ENCODE results near the gene IFNGR2.
"Not testable (repeated sequence)": the region's sequence is repeated elsewhere in the genome, so short reads cannot be mapped to it uniquely, and the experiment has no call there.

Gene IFNGR2

DNA sequence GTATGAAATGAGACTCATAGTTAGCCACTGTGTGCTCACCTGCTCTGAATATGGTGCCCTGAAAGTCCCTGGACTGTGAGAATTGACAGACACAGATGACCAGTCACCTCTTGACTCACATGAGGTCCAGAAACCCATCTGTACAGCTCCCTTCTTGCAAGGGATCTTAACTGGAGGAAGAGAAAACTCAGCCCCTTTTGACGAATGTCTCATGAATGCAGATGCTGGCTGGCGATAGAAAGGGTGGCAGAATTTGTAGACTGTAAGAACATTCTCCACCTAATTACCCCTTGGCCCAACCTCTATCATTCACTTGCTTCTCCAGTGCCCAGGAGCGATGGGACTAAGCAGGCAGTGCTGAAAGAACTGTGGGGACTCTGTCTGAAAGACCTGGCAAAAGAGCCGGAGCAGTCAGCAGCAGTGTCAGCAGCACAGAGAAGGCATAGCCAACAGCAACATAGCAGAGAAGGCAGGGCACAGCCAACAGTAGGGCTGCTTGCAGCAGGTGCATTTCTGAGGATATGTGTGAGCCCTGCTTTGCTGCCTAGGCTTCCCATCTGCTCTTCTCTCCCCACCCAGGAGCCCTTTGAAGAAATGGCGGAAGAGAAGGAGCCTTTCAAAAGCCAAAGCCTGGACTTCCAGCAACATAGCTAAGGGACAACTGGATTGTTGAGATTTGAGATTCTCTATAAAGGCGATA is 25.8 kb upstream of the IFNGR2 start:
- DNase-seq = no peak

- DNase-seq = no peak
Observed at GRCh38 chr21:33378081-33378480, 25.1 kb upstream of the IFNGR2 start.

DNA sequence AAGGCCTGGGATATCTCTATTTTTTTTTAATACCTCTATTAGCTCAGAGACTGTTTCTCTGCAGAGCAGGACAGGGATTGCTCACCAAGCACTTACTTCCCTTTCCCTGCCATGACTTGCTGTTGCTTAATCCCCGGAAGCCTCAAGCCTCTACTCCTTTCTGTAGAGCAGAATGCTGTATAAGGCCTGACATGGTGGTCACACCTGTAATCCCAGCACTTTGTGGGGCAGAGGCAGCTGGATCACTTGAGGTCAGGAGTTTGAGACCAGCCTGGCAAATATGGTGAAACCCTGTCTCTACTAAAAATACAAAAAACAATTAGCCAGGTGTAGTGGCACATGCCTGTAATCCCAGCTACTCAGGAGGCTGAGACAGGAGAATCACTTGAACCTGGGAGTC is 23.3 kb upstream of the IFNGR2 start:
- peak in 1 of 2 donors; percentile 71 for DNase-seq

- DNase-seq = peak; percentile 88 to 92
Observed at GRCh38 chr21:33380483-33380998, 22.7 kb upstream of the IFNGR2 start.

- DNase-seq = not testable (repeated sequence)
Observed at GRCh38 chr21:33381381-33381780, 21.8 kb upstream of the IFNGR2 start.

DNA sequence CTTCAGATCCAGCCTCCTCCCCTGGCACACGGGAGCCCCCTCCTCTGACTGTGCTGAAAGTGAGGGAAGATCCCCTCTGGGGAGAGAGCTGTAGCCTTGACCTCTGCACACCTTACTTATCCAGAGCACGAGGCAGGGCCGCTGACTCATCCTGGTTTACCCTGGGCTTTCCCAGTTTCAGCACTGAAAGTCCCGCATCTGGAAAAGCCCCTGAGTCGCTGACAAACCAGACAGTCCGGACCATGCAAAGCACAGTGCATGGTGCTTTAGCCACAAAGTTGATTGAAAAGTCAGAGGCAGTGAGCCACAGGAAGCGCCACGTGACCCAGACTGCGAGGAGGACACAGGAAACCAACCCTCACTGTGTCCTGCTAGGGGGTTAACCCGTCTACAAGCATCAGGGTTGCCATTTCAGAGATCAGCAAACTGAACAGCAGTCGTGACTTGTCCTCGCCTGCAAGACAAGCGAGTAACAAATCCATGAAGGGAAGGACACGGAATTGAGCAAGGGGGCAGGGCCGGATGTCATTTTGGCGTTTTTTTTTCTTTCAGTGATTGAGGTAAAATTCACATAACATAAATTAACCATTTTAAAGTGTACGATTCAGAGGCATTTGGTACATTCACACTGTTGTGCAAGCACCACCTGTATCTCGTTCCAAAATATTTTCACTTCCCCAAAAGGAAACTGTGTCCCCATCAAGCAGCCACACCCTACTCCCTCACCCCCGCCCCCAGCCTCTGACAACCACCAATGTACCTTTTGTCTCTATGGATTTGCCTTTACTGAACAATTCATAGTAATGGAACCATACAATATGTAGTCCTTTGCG is 19.9 kb upstream of the IFNGR2 start:
- peak; percentile 76 to 89 for DNase-seq

DNA sequence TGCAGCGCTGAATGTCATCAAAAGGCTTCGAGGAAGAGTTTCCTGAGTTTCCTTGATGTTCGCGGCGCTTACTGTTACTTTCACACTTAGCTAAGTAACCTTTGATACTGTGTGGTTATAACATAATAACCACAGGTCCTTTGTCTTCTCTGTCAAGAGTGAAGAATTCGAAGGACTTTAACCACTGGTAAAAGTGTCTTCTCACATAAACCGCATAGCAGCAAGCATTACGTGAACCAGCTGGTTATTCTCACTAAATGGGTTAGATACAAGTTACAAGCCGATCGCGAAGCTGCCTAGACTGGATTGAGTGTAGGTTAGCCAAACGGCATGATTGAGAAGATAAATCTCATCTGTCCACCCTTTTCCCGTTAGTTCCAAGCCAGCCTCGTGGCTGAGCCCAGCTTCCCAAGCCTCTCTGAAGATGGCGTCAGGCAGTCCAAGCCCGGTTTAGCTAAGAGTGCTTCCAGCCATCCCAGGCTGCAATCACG is 18.3 kb upstream of the IFNGR2 start:
- DNase-seq = peak; percentile 45 to 81

DNA sequence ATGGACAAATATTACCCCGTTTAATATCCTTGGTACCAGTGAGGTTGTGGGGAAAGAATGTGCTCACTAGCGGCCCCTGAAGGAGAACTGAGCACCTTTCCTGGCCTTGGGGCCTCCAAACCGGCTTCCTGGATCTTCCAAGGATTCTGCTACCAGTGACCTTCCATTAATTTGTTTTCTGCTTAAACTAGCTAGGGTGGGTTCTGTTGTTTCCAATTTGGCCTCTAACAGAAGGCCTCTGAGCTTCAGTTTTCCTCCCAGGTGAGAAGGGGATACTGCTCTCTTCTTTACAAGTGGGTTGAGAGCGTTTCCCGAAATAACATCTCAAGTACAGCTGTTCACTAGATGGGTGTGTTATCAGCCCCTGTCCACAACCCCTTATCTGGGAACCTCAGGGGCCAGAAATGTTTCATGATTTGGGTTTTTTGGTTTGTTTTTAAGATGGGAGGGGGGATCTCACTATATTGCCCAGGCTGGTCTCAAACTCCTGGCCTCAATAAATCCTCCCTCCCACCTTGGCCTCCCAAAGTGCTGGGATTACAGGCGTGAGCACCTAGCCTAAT is 16.9 kb upstream of the IFNGR2 start:
- DNase-seq = no peak

DNA sequence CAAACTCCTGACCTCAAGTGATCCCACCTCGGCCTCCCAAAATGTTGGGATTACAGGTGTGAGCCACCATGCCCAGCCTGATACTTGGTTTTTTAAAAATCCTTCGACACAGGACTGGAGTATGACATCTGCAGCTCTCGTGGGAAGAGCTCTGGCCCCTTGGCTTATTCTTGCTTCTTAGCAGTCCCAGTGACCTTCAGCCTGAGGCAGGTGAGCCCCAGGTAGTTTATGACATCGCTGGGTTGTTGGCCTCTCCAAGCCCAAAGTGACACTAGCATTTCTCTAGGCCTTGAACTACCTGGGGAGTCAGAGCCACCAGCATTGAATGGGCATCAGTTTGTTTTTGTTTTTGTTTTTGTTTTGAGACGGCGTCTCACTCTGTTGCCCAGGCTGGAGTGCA is 15.9 kb upstream of the IFNGR2 start:
- DNase-seq = no peak

DNA sequence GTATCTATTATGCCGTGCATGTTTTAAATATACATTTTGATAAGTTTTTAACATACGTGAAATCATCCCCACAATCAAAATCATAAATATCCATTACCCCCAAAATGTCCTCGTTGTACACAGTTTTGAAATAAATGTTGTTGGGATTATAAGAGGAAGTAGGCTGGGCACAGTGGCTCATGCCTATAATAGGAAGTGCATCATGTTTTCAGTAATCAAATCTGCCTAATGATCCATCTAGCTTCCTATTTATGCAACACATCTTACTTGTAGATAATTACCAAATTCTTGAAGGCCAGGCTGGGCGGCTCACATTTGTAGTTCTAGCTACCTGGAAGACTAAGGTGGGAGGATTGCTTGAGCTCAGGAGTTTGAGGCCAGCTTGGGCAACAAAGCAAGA is 15.0 kb upstream of the IFNGR2 start:
- peak in 1 of 2 donors; percentile 24 for DNase-seq

DNA sequence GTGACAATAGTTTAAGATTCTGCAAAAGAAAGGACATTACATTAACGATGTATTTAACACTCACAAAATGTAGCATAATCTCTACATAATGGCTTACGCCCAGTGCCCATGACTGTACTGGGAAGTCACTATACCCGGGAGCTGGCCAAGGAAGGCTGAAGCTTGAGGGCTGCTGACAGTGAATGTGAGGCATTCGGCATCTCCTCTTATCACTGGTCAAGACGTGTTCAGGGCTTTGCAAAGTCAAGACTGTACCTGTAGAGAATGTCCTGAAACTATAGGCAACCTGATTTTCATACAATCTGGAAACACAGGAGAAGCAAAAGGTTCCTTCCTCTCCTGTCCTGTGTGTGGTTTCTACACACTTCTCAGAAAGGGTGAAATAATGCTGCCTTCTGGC is 12.7 kb upstream of the IFNGR2 start:
- no peak for DNase-seq

GRCh38 chr21:33391656-33392055 is 11.6 kb upstream of the IFNGR2 start:
- no peak for DNase-seq

DNA sequence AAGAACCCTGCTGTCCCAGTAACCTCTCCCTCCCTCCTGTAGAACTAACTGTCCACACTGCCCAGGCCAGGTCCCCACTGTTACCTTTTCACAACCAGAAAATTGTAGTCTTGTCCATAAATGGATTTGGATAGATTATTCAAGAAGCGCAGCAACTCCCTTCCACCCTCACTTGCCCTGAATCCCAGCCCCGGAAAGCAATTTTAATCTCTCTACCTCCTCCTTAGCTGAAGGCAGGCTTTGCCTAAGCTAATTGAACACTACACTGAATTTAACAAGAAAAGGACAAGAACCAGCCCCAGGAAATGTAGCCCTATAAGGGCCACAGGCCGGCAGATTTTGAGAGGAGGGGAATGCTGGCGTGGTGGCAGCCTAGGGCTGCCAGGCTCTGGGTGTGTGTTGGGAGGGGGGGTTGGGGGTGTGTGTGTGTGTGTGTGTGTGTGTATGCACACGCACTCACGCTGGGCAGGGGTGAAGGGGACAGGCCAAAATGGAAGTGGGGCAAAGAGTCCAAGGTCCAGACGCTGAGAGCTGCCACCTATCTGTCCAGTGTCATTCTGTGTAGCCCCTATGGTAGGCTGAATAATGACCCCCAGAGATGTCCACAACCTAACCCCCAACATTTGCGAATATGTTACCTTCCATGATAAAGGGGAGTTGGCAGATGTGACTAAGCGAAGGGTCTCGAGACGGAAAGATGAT is 10.8 kb upstream of the IFNGR2 start:
- no peak for DNase-seq

GRCh38 chr21:33393348-33393747 is 9.9 kb upstream of the IFNGR2 start:
- DNase-seq = no peak

DNA sequence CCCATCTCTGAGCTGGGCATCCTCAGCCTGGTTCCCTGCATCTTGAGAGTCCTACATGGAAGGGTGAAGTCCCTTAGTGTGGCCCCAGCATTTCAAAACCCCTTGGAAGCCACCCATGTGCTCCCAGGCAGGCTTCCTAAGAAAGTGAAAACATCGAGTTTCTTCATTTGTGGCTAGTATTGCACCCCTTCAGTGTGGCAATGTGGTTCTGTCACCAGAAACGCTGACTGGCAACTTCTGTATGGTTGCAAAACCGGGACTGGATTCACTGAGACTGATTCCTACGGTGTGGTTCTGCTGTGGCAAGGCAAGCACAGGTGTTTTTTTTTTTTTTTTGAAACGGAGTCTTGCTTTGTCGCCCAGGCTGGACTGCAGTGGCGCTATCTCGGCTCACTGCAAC is 9.0 kb upstream of the IFNGR2 start:
- peak; percentile 26 to 73 for DNase-seq

DNA sequence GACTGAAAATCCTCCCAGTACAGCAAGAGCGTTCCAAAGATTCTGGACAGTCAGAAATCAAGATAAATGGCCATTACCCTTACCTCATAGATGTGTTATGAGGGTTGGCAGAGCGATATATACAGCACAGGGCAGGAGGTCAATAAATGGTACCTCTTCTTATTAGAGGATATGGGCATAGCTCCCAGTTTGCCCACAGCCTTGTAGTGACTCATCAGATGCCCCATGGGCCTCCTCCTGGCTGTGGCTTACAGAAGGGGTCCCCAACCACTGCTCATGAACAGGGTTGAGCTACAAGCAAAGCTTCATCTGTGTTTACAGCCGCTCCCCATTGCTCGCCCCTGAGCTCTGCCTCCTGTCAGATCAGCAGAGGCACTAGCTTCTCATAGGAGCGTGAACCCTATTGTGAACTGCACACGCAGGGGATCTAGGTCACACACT is 7.3 kb upstream of the IFNGR2 start:
- no peak for DNase-seq

DNA sequence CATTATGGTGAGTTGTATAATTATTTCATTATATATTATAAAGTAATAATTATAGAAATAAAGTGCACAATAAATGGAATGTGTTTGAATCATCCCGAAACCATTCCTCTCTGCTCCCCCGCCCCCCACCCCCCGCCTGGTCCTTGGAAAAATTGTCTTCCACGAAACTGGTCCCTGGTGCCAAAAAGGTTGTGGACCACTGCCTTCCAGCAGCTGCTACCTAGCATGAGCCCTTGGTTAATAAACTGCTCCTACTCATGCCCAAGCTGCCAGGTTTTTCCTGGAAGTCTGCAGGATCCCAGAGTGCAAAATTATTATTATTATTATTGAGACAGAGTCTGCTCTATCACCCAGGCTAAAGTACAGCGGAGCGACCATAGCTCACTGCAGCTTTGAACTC is 6.8 kb upstream of the IFNGR2 start:
- DNase-seq = no peak

DNA sequence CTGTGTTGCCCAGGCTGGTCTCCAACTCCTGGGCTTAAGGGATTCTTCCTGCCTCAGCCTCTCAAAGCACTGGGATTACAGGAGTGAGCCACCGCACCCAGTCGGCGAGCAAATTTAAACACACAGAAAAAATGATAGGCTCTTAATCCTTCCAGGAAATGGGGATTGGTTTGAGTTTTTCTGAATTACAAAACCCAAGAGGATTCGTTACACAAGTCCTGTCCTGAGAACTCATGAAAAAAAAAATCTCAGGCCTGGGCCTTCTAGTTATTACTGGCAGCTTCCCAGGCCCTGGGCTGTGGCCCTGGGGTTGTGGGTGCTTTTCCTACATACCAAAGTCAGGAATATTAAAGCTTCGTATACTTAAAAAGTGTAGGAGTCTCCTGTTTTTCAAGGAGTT is 6.3 kb upstream of the IFNGR2 start:
- no peak for DNase-seq

DNA sequence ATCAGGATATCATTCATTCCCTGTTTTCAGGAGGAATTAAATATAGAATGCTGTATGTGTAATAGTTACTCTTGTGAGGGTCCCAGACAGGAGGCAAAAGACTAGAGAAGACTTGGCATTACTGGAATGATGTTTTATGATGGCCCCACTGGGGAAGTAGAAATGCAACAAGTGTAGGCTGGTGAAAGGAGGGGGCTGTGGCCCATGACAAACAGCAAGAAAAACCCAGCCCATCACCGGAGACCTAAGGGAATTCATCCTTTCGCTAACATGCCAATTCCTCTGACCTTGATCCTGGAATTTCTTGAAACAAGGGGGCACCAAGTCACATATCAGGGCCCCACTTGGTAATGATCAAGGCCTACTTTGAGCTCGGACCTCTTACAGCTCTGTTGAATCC is 5.5 kb upstream of the IFNGR2 start:
- DNase-seq = no peak

GRCh38 chr21:33398361-33398760 is 4.9 kb upstream of the IFNGR2 start:
- no peak for DNase-seq

- DNase-seq = peak in 1 of 2 donors; percentile 19
Observed at GRCh38 chr21:33401630-33401992, 1.6 kb upstream of the IFNGR2 start.

DNA sequence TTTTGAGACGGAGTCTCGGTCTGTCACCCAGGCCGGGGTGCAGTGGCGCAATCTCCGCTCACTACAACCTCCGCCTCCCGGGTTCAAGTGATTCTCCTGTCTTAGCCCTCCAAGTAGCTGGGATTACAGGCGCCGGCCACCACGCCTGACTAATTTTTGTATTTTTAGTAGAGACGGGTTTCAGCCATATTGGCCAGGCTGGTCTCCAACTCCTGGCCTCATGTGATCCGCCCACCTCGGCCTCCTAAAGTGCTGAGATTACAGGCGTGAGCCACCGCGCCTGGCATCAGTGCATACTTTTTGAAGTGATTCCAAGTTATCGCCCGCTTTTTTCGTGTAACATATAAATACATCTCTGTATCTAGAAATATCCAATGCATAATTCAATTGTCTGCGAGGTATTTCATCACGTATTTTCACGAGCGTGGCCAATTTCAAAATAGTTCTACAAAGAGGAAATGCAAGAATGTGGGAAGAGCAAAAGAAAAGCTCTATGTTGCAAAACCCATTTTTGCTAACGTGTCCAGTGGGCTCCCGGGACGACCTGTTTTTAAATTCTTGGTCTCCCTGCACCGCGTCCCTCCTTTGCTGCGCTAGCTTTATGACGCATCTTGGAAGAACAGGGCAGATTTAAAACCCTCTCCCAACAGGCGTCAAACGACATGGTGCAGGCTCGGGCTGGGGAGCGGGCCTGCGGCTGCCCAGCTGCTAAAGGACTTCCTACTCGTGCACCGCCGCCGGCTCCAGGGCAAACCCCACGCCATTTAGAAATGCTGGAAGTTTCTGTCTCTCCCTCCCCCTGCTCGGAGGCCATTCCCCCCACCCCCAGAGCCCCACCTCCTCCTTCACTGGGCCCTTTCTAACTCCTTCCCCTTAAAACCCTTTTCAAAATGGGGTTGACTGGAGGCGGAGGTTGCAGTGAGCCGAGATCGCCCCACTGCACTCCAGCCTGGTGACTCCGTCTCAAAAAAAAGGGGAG is 923 bp upstream of the IFNGR2 start:
- peak; percentile 30 to 75 for DNase-seq

Measured in CD4-positive, alpha-beta T cell treated with Interleukin-4 for 1 hour (primary cell).